HEK293 (cell line): ENCODE measurements around the gene PIGR.

ENCODE experiments used
- CTCF ChIA-PET: fragments of 350-600 bp; formaldehyde crosslinking; extraction: SDS; loops from one replicate; lab custom pipeline; 2021; ENCODE audit warnings: antibody characterized with exemption; lab: Yijun Ruan, JAX
- POLR2A ChIA-PET: fragments of 300-600 bp; formaldehyde crosslinking; extraction: SDS; loops from one replicate; lab custom pipeline; 2020; ENCODE audit warnings: antibody characterized with exemption, inconsistent platforms; lab: Yijun Ruan, JAX
- H3K27ac ChIP-seq: fragments of 200-500 bp; sonication (Bioruptor generic); 2 replicates; pipeline ENCODE4 v1.5.1; 2014; ENCODE audit warnings: low read depth, low read length, control low read depth, inconsistent platforms; ENCODE audit errors: extremely low read depth
- H3K36me3 ChIP-seq, 2 experiments: fragments of 200-500 bp in 1 of 2; sonication (Bioruptor generic) in 1 of 2; 1 replicate in 1 of 2; 2 replicates in 1 of 2; pipeline ENCODE4 v1.5.1; 2014 to 2017; ENCODE audit warnings: inconsistent platforms in 2 of 2, low read length in 2 of 2; ENCODE audit not compliant: control insufficient read depth in 2 of 2, insufficient read depth in 1 of 2
- H3K4me1 ChIP-seq: fragments of 200-500 bp; sonication (Bioruptor generic); 2 replicates; pipeline ENCODE4 v1.5.1; 2014; ENCODE audit warnings: mild to moderate bottlenecking, low read length, inconsistent platforms; ENCODE audit not compliant: control insufficient read depth, insufficient read depth
- H3K4me3 ChIP-seq: 2 replicates; pipeline ENCODE4 v1.5.1; 2011; ENCODE audit warnings: low read depth, mild to moderate bottlenecking, control low read depth, low read length, moderate library complexity
- H3K9me3 ChIP-seq: fragments of 200-500 bp; sonication (Bioruptor generic); 2 replicates; pipeline ENCODE4 v1.5.1; 2014; ENCODE audit warnings: low read depth, low read length, inconsistent platforms; ENCODE audit not compliant: control insufficient read depth, insufficient read depth
- HOXA7 ChIP-seq: sonication (generic); formaldehyde crosslinking; IDR thresholded peaks from 2 replicates; pipeline ENCODE4 v1.8.1; 2022; ENCODE audit warnings: missing genetic modification reagents, borderline replicate concordance
- KLF1 ChIP-seq: fragments of 450-650 bp; formaldehyde crosslinking; IDR thresholded peaks from 2 replicates; pipeline ENCODE4 v1.5.1; 2016; ENCODE audit warnings: missing biosample characterization, missing genetic modification characterization
- KLF10 ChIP-seq: fragments of 450-650 bp; IDR thresholded peaks from 2 replicates; pipeline ENCODE4 v1.5.1; 2018; ENCODE audit warnings: missing biosample characterization, mild to moderate bottlenecking, missing genetic modification characterization
- PRDM6 ChIP-seq: fragments of 450-650 bp; formaldehyde crosslinking; IDR thresholded peaks from 2 replicates; pipeline ENCODE4 v1.5.1; 2017; ENCODE audit warnings: missing biosample characterization, missing genetic modification characterization
- SETDB1 ChIP-seq: IDR thresholded peaks from one replicate; pipeline ENCODE4 v1.6.1; 2017; ENCODE audit warnings: mild to moderate bottlenecking, low read length, moderate library complexity, mixed read lengths; ENCODE audit not compliant: insufficient read length
- SP3 ChIP-seq: fragments of 450-650 bp; formaldehyde crosslinking; IDR thresholded peaks from 2 replicates; pipeline ENCODE4 v1.5.1; 2016; ENCODE audit warnings: missing biosample characterization, missing genetic modification characterization
- TSHZ1 ChIP-seq: fragments of 450-650 bp; formaldehyde crosslinking; IDR thresholded peaks from 2 replicates; pipeline ENCODE4 v1.5.1; 2016; ENCODE audit warnings: missing biosample characterization, missing genetic modification characterization, borderline replicate concordance
- WT1 ChIP-seq: fragments of 450-650 bp; formaldehyde crosslinking; IDR thresholded peaks from 2 replicates; pipeline ENCODE4 v1.5.1; 2016; ENCODE audit warnings: missing biosample characterization, missing genetic modification characterization
- YY1 ChIP-seq: fragments of 450-650 bp; formaldehyde crosslinking; IDR thresholded peaks from 2 replicates; pipeline ENCODE4 v1.5.1; 2018; ENCODE audit warnings: missing biosample characterization, missing genetic modification characterization
- ZBTB7A ChIP-seq: fragments of 450-650 bp; formaldehyde crosslinking; IDR thresholded peaks from 2 replicates; pipeline ENCODE4 v1.5.1; 2016; ENCODE audit warnings: low read depth, missing biosample characterization, missing genetic modification characterization
- ZFP37 ChIP-seq: fragments of 450-650 bp; formaldehyde crosslinking; IDR thresholded peaks from 2 replicates; pipeline ENCODE4 v1.5.1; 2016; ENCODE audit warnings: missing biosample characterization, missing genetic modification characterization
- ZNF155 ChIP-seq: fragments of 450-650 bp; formaldehyde crosslinking; IDR thresholded peaks from 2 replicates; pipeline ENCODE4 v1.5.1; 2016; ENCODE audit warnings: missing biosample characterization, missing genetic modification characterization
- ZNF404 ChIP-seq: fragments of 450-650 bp; formaldehyde crosslinking; IDR thresholded peaks from 2 replicates; pipeline ENCODE4 v1.5.1; 2017; ENCODE audit warnings: missing biosample characterization, missing genetic modification characterization
- ZNF416 ChIP-seq: fragments of 450-650 bp; formaldehyde crosslinking; IDR thresholded peaks from 2 replicates; pipeline ENCODE4 v1.5.1; 2016; ENCODE audit warnings: missing biosample characterization, missing genetic modification characterization
- ZNF555 ChIP-seq: fragments of 450-650 bp; formaldehyde crosslinking; conservative IDR thresholded peaks from 2 replicates; pipeline ENCODE4 v1.5.1; 2017; ENCODE audit warnings: missing biosample characterization, mild to moderate bottlenecking, missing genetic modification characterization, inconsistent platforms
- ZNF561 ChIP-seq: fragments of 450-650 bp; IDR thresholded peaks from 2 replicates; pipeline ENCODE4 v1.5.1; 2018; ENCODE audit warnings: missing biosample characterization, missing genetic modification characterization, borderline replicate concordance
- ZNF580 ChIP-seq: fragments of 450-650 bp; formaldehyde crosslinking; IDR thresholded peaks from 2 replicates; pipeline ENCODE4 v1.5.1; 2016; ENCODE audit warnings: missing biosample characterization, missing genetic modification characterization
- ZNF645 ChIP-seq: fragments of 450-650 bp; formaldehyde crosslinking; IDR thresholded peaks from 2 replicates; pipeline ENCODE4; 2016; ENCODE audit warnings: missing biosample characterization, missing genetic modification characterization
- TF ChIP-seq, protein P1 (sequence below): fragments of 450-650 bp; formaldehyde crosslinking; IDR thresholded peaks from 2 replicates; pipeline ENCODE4 v1.5.1; 2017; ENCODE audit warnings: missing biosample characterization, missing genetic modification characterization

The PIGR gene

DNA sequence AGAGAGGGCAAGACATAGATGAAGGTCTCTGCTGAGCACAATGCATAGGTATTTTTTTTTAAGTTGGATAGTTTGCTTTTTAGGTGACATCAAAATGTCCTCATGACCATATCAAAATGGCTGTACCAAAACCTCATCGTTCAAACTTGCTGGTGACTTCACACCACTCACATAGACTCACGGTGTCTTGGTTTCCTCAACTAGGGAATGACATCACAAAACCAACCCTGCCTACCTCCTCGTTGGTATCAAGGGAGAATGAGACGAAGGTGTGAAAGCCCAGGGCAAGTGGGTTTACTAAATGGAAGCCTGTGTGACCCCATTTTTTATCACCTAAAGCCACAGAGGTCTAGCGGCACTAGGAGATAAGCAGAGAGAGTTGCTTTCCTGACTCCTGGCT, 1.6 kb downstream of the PIGR start:
- H3K9me3 ChIP-seq, result no peaks in the 10 kb centered on the region
- peaks cover 9% of the 10 kb centered on the region for H3K4me1 ChIP-seq
- no peaks in the 10 kb centered on the region for H3K36me3 ChIP-seq
- CTCF ChIA-PET, result interaction anchor here (1.1 to 3.3 kb wide), 3 partner anchors 8 to 105 kb away, joined by 3 to 9 read pairs (median 9); no protein-coding TSS in a partner anchor
- H3K27ac ChIP-seq, result no peak overlapping the region
- TF ChIP-seq ZNF561 (tag by site-specific recombination) (no peak), SETDB1 (no peak), KLF1 (tag by site-specific recombination) (no peak), KLF10 (tag by site-specific recombination) (no peak), ZNF580 (tag by site-specific recombination) (no peak), ZFP37 (tag by site-specific recombination) (no peak), ZNF416 (tag by site-specific recombination) (no peak), ZNF645 (tag by site-specific recombination) (no peak), TSHZ1 (tag by site-specific recombination) (no peak), SP3 (tag by site-specific recombination) (no peak), ZNF155 (tag by site-specific recombination) (no peak), ZBTB7A (tag by site-specific recombination) (no peak), YY1 (no peak), WT1 (no peak), ZNF404 (tag by site-specific recombination) (no peak), ZNF555 (tag by site-specific recombination) (no peak), HOXA7 (no peak), PRDM6 (no peak)
- TF ChIP-seq, protein P1, sequence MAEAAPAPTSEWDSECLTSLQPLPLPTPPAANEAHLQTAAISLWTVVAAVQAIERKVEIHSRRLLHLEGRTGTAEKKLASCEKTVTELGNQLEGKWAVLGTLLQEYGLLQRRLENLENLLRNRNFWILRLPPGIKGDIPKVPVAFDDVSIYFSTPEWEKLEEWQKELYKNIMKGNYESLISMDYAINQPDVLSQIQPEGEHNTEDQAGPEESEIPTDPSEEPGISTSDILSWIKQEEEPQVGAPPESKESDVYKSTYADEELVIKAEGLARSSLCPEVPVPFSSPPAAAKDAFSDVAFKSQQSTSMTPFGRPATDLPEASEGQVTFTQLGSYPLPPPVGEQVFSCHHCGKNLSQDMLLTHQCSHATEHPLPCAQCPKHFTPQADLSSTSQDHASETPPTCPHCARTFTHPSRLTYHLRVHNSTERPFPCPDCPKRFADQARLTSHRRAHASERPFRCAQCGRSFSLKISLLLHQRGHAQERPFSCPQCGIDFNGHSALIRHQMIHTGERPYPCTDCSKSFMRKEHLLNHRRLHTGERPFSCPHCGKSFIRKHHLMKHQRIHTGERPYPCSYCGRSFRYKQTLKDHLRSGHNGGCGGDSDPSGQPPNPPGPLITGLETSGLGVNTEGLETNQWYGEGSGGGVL, result no peak
- no peak overlapping the region for H3K4me3 ChIP-seq
- POLR2A ChIA-PET, result no interaction called here
